Activated CD8-positive, alpha-beta memory T cell treated with anti-CD3 and anti-CD28 coated beads for 24 hours (primary cell): ENCODE measurements around the gene ZFP3.
"Not testable (repeated sequence)": the region's sequence is repeated elsewhere in the genome, so short reads cannot be mapped to it uniquely, and the experiment has no call there.

Experiments
- DNase-seq: peaks from one replicate; pipeline ENCODE4 v3.0.0-alpha.2; 2020

ZFP3 gene

DNA sequence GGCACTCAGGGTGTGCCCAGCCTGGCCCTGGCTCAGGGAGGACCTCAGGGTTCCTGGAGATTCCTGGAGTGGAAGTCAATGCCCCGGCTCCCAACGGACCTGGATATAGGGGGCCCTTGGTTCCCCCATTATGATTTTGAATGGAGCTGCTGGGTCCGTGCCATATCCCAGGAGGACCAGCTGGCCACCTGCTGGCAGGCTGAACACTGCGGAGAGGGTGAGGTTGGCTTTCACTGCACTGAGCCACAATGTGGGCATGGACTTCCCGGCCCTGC lies 61.1 kb downstream of the ZFP3 start:
- peak; percentile 33 for DNase-seq

DNA sequence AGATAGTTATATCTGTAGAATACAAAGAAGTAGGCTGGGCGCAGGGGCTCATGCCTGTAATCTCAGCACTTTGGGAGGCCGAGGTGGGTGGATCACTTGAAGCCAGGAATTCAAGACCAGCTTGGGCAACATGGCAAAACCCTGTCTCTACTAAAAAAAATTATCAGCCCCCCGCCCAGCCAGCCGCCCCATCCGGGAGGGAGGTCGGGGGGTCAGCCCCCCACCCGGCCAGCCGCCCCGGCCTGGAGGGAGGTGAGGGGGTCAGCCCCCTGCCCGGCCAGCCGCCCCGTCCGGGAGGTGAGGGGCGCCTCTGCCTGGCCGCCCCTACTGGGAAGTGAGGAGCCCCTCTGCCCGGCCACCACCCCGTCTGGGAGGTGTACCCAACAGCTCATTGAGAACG lies 64.6 kb downstream of the ZFP3 start:
- not testable (repeated sequence) for DNase-seq
